Measurements from ENCODE around the gene HBS1L. TPM values are rescaled to one million over a fixed set of nuclear protein-coding genes. Genes with fewer than 3 reads are reported as not detected.
A peak's percentile ranks its signal among the peaks of the same experiment; 100 is the strongest.

The HBS1L gene
- total RNA-seq, 1 donor from 2014 or later: 87.1 TPM

DNA sequence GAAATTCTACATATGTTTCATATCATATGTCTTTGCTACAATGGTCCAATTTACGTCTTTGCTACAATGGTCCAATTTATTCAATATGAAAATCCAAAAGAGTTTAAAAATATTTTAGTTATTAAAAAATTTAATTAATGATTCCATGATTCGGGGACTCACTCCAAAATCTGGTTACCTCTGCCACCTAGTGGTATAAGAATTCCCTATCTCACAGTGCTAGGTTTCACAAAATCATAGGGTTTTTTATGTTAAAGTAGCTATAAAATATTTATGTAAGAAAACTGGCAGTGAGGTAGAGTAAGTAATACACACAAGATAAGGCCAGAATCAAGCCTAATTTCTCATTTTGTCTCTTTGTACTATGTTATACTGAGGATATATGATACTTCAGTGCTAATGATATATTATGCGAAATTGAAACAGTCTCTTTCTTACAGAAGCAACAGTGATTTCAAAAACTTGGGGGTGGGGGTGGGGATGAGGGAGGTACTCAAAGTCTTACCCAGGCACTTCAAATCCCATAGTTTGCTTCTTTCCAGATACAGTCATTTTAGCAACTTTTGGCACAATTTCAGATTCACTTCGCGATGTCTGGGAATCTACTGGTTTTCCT, 52.3 kb downstream of the HBS1L start:
- H3K4me3 ChIP-seq: no peak overlapping the region
- no peaks in the 10 kb centered on the region for H3K27me3 ChIP-seq (ENCODE audit: low read depth)
- peaks cover 8% of the 10 kb centered on the region for H3K36me3 ChIP-seq
- TF ChIP-seq, protein P1, sequence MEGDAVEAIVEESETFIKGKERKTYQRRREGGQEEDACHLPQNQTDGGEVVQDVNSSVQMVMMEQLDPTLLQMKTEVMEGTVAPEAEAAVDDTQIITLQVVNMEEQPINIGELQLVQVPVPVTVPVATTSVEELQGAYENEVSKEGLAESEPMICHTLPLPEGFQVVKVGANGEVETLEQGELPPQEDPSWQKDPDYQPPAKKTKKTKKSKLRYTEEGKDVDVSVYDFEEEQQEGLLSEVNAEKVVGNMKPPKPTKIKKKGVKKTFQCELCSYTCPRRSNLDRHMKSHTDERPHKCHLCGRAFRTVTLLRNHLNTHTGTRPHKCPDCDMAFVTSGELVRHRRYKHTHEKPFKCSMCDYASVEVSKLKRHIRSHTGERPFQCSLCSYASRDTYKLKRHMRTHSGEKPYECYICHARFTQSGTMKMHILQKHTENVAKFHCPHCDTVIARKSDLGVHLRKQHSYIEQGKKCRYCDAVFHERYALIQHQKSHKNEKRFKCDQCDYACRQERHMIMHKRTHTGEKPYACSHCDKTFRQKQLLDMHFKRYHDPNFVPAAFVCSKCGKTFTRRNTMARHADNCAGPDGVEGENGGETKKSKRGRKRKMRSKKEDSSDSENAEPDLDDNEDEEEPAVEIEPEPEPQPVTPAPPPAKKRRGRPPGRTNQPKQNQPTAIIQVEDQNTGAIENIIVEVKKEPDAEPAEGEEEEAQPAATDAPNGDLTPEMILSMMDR (IDR thresholded peaks at IDR 0.05; ENCODE audit: borderline replicate concordance): peak; percentile 61
- no peak for DNase-seq
- no peaks in the 10 kb centered on the region for H3K9me3 ChIP-seq (replicated peaks)
- no peak overlapping the region for H3K27ac ChIP-seq (replicated peaks)
- intact Hi-C loops (cut with micrococcal nuclease): no loop called here
- no peaks in the 10 kb centered on the region for H3K4me1 ChIP-seq

DNA sequence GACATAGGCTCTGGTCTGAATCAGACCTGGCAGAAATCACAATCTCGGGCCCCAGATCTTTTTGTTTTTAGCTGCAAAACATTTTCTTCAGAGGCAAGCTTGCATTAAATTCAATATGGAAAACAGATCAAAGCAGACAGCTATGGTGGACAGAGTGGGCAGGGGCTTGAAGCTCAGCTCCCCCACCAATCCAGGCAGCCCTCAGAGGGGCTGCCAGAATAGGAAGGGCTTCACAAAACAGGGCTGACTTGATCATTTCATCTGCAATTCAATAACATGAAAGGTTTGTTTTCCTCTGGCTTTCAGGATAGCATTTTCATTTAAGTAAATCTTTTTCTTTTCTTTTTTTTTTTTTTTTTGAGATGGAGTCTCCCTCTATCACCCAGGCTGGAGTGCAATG, 55.5 kb downstream of the HBS1L start:
- intact Hi-C loops (cut with micrococcal nuclease): no loop called here
- Histone ChIP-seq H3K27ac (replicated peaks) (no peak overlapping the region), H3K4me3 (no peak overlapping the region), H3K27me3 (ENCODE audit: low read depth) (no peaks in the 10 kb centered on the region), H3K36me3 (peaks cover 24% of the 10 kb centered on the region), H3K9me3 (replicated peaks) (no peaks in the 10 kb centered on the region), H3K4me1 (no peaks in the 10 kb centered on the region)
- TF ChIP-seq, protein P1 (IDR thresholded peaks at IDR 0.05; ENCODE audit: borderline replicate concordance): no peak
- DNase-seq: no peak

DNA sequence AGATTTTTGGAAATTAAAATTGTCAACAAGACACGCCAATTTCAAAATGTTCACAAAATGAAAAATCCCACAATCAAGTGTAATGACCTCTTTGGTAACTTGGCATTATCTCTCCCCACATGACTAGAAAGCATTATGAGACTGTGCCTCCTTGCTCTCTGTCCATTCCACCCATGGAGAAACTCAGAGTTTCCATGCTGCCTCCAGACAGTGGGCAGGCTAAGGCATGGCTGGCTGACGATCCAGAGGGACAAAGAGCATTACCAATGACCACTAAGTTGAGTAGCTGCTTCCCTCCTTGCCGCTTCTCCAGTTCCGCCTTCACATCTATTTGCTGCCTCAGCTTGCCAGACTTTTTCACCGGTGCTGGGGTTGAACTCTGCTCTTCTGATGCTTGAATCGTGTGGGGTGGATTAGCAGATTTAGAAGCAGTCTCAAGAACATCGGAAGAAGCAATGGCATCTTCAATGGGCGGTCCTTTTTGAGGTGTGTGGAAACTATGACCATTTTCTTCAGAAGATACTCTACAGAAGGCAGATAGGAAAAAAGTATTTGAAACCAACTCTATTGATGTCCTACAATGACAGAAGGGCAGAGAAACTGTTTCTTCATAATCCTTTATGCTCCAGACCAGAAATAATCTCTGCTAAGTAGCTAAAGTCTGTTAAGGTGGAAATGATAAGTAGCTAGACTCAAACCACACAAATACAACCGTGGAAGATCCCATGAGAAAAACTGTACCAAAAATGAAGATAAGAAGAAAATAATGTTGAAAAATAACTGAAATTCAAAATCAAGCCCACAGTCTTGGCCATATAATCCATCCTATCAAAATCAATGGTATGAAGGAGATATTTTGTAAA, 57.3 kb downstream of the HBS1L start:
- no peak overlapping the region for H3K27ac ChIP-seq (replicated peaks)
- peaks cover 37% of the 10 kb centered on the region for H3K36me3 ChIP-seq
- TF ChIP-seq, protein P1 (IDR thresholded peaks at IDR 0.05; ENCODE audit: borderline replicate concordance): no peak
- H3K9me3 ChIP-seq (replicated peaks): no peaks in the 10 kb centered on the region
- no peak overlapping the region for H3K4me3 ChIP-seq
- H3K27me3 ChIP-seq (ENCODE audit: low read depth): no peaks in the 10 kb centered on the region
- no peaks in the 10 kb centered on the region for H3K4me1 ChIP-seq
- intact Hi-C loops (cut with micrococcal nuclease): no loop called here
- DNase-seq: no peak

DNA sequence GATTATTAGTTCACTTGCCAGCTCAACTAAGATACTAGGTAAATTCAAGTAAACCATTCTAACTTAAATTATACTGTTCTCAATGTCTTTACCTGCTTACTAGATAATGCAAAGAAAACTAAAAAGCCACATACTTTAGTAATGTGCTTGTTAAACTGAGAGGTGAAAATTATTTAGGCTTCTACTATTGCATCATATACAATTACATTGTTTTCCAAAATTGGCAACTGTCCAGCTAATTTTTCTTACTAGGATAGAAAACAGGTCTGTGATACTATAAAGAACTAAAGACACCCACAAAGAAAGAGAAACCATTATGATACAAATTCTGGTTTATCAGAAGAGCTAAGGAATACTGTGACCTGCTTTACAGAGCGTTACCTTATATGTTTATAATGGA, 59.1 kb downstream of the HBS1L start:
- TF ChIP-seq, protein P1 (IDR thresholded peaks at IDR 0.05; ENCODE audit: borderline replicate concordance): no peak
- DNase-seq: no peak
- no peak overlapping the region for H3K27ac ChIP-seq (replicated peaks)
- H3K4me3 ChIP-seq: no peak overlapping the region
- intact Hi-C loops (cut with micrococcal nuclease): no loop called here
- H3K4me1 ChIP-seq: no peaks in the 10 kb centered on the region
- H3K27me3 ChIP-seq (ENCODE audit: low read depth): no peaks in the 10 kb centered on the region
- no peaks in the 10 kb centered on the region for H3K9me3 ChIP-seq (replicated peaks)
- peaks cover 45% of the 10 kb centered on the region for H3K36me3 ChIP-seq

DNA sequence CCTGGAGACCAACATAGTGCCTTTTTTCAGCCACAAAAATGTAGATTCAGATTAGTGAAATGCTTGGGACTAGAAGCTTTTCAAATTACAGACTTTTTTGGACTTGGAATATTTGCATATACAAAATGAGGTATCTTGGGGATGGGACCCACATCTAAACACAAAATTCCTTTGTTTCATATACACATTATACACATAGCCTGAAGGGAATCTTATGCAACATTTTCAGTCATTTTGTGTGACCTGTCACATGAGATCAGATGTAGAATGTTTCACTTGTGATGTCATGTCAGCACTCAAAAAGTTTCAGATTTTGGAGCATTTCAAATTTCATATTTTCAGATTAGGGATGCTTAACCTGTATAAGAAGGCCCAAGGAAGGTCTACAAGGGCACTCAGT, 60.2 kb downstream of the HBS1L start:
- Histone ChIP-seq H3K4me3 (no peak overlapping the region), H3K36me3 (peaks cover 51% of the 10 kb centered on the region), H3K27me3 (ENCODE audit: low read depth) (no peaks in the 10 kb centered on the region), H3K9me3 (replicated peaks) (no peaks in the 10 kb centered on the region), H3K27ac (replicated peaks) (no peak overlapping the region), H3K4me1 (no peaks in the 10 kb centered on the region)
- intact Hi-C loops (cut with micrococcal nuclease): no loop called here
- TF ChIP-seq, protein P1 (IDR thresholded peaks at IDR 0.05; ENCODE audit: borderline replicate concordance): no peak
- DNase-seq: no peak

Measured in left ventricle myocardium inferior (tissue), 1 donor.